KMS-11 (cell line): ENCODE results near the gene NELFA.

ENCODE experiments used
- H2AFZ ChIP-seq: fragments of 200-600 bp; sonication (generic); 2 replicates; pipeline ENCODE4 v1.6.1; 2016; ENCODE audit warnings: antibody characterized with exemption, mixed run types, low read depth
- H3K27ac ChIP-seq: fragments of 200-600 bp; sonication (generic); 2 replicates; pipeline ENCODE4 v1.6.1; 2016; ENCODE audit warnings: mild to moderate bottlenecking, mixed run types
- H3K27me3 ChIP-seq: fragments of 200-600 bp; sonication (generic); 2 replicates; pipeline ENCODE4 v1.6.1; 2017; ENCODE audit warnings: mild to moderate bottlenecking, low read depth, mixed run types, moderate library complexity; ENCODE audit not compliant: insufficient read depth
- H3K36me3 ChIP-seq: fragments of 200-600 bp; sonication (generic); 2 replicates; pipeline ENCODE4 v1.6.1; 2017; ENCODE audit warnings: mild to moderate bottlenecking, mixed run types; ENCODE audit not compliant: insufficient read depth
- H3K4me1 ChIP-seq: fragments of 200-600 bp; sonication (generic); 2 replicates; pipeline ENCODE4 v1.6.1; 2016; ENCODE audit warnings: mild to moderate bottlenecking, low read depth, mixed run types; ENCODE audit not compliant: poor library complexity, severe bottlenecking
- H3K4me2 ChIP-seq: fragments of 200-600 bp; sonication (generic); 2 replicates; pipeline ENCODE4 v1.7.0; 2016; ENCODE audit warnings: mild to moderate bottlenecking, mixed run types
- H3K4me3 ChIP-seq: fragments of 200-600 bp; sonication (generic); IDR thresholded peaks from 2 replicates; pipeline ENCODE4 v1.6.1; 2017; ENCODE audit warnings: low read depth, low read length, mixed read lengths; ENCODE audit not compliant: insufficient read depth
- H3K79me2 ChIP-seq: fragments of 200-600 bp; sonication (generic); 2 replicates; pipeline ENCODE4 v1.6.1; 2016; ENCODE audit warnings: low read depth, mixed run types; ENCODE audit not compliant: insufficient read depth
- H3K9ac ChIP-seq: fragments of 200-600 bp; sonication (generic); 2 replicates; pipeline ENCODE4 v1.6.1; 2016; ENCODE audit warnings: mild to moderate bottlenecking, mixed run types
- H4K20me1 ChIP-seq: fragments of 200-600 bp; sonication (generic); 2 replicates; pipeline ENCODE4 v1.6.1; 2016; ENCODE audit warnings: mild to moderate bottlenecking, mixed run types; ENCODE audit not compliant: insufficient read depth
- TF ChIP-seq, protein P1 (sequence below): fragments of 200-600 bp; sonication (generic); conservative IDR thresholded peaks from 2 replicates; pipeline ENCODE4 v1.6.1; 2017; ENCODE audit warnings: low read depth, mild to moderate bottlenecking, antibody characterized with exemption, low read length, moderate library complexity, mixed read lengths

Gene NELFA

DNA sequence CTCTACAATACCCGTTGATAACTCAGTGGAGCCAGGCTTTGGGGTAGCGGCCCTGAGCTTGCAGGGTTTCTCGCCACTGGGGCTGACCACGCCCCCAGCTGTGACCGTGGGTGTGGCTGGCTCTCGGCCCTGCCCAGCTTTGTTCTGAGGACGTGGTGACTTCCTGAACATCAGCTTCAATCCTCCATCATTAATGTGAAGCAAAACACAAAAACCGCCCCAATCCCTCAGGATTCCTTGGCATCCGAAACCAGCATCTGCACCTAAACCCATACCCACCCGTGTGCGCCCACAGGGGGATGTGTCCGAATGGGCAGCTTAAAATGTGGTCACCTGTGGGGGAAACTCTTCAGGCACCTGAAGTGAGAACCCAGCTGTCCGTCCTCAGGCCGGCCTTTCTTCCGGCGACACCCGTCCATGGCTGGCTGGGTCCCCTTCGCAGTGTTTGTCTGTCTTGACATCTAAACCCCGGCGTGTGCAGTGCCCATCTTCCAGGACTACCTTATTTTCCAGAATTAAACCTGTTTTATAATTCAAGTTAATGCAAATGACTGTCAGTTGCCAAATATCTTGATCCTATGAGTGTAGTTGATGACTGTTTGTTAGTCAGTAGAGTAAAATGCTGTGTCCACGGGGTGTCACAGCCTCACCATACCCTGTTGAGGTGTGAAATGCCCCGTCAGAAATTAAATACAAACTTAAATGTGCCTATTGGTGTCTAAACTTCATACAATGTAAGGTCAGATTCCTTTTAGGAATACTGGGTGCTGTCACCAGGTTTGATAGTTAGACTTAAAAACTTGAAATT lies 27.3 kb downstream of the NELFA start:
- no peaks in the 10 kb centered on the region; the same call in 1 of the 2 replicates for H3K36me3 ChIP-seq
- TF ChIP-seq, protein P1, sequence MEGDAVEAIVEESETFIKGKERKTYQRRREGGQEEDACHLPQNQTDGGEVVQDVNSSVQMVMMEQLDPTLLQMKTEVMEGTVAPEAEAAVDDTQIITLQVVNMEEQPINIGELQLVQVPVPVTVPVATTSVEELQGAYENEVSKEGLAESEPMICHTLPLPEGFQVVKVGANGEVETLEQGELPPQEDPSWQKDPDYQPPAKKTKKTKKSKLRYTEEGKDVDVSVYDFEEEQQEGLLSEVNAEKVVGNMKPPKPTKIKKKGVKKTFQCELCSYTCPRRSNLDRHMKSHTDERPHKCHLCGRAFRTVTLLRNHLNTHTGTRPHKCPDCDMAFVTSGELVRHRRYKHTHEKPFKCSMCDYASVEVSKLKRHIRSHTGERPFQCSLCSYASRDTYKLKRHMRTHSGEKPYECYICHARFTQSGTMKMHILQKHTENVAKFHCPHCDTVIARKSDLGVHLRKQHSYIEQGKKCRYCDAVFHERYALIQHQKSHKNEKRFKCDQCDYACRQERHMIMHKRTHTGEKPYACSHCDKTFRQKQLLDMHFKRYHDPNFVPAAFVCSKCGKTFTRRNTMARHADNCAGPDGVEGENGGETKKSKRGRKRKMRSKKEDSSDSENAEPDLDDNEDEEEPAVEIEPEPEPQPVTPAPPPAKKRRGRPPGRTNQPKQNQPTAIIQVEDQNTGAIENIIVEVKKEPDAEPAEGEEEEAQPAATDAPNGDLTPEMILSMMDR, result no peak

DNA sequence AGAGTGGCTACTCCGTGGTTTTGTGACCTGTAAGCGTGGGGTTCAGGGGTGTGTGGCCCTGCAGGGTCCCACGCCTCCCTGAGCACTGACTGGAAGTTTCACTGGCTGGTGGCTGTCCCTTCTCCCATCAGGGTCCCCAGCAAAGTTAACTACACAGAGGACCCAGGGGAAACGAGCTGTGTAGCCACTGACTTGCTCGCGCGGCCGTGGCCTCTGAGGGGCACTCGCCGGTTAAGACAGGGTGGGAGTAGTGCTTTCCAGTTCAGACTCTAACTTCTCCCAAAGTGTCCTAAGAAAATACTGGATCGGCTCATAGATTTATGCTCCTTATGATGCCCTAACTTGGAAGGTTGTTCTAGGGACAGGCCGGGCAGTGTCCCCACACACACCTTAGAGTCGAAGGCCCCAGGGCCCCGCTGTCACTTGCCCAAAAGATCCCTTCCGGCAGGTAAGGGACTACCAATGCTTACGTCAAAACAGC lies 28.2 kb downstream of the NELFA start:
- Histone ChIP-seq H3K27ac (no peak overlapping the region), H2AFZ (no peak overlapping the region), H3K9ac (no peak overlapping the region), H3K79me2 (no peaks in the 10 kb centered on the region), H4K20me1 (peaks cover 6% of the 10 kb centered on the region; the same call in 1 of the 2 replicates), H3K4me1 (no peaks in the 10 kb centered on the region), H3K36me3 (no peaks in the 10 kb centered on the region; the same call in 1 of the 2 replicates), H3K4me2 (no peak overlapping the region), H3K4me3 (no peak overlapping the region), H3K27me3 (no peaks in the 10 kb centered on the region)
- TF ChIP-seq, protein P1, result no peak

More for the DNA sequence above, 27.3 kb downstream of the NELFA start:
- Histone ChIP-seq H3K4me3 (no peak overlapping the region), H3K27ac (no peak overlapping the region), H3K27me3 (no peaks in the 10 kb centered on the region), H3K4me2 (no peak overlapping the region), H3K79me2 (no peaks in the 10 kb centered on the region), H3K4me1 (no peaks in the 10 kb centered on the region), H2AFZ (no peak overlapping the region), H4K20me1 (peaks cover 6% of the 10 kb centered on the region; the same call in 1 of the 2 replicates), H3K9ac (no peak overlapping the region)

DNA sequence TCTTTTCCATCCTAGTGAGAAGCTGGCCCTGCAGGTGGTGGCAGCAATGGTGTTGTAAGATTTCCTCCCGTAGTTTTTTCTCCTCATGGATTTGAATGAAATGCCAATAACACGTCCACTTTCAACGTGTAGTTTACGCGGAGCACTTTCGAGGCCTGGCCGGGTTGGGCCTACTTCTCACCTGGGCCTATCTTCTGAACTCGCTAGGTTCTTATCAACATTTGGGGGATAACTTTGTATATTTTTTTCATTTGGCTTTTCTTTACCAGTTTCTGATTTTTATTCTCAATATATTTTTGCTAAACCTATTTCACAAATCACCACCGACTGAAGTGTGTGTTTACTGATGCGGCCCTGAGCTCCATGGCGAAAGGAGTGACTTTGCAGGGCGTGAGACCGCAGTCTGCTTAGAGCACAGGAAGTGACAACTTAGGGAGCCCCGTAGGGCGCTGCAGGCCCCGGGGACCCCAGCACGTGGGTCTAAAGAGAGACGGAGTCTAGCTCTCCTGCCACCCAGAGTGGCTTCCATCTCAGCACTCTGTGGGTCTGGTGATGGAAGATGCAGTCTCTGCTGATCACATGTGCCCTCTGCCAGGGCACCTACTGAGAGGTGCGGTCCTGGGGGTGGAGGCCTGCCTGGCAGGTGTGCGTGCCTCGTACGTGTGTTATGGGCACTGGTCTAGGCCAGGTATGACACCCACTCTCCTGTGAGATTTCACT lies 29.1 kb downstream of the NELFA start:
- peaks cover 6% of the 10 kb centered on the region; the same call in 1 of the 2 replicates for H4K20me1 ChIP-seq
- H2AFZ ChIP-seq, result no peak overlapping the region
- TF ChIP-seq, protein P1, result no peak
- no peak overlapping the region for H3K4me2 ChIP-seq
- H3K79me2 ChIP-seq, result no peaks in the 10 kb centered on the region
- H3K27me3 ChIP-seq, result no peaks in the 10 kb centered on the region
- H3K4me3 ChIP-seq, result no peak overlapping the region
- H3K27ac ChIP-seq, result no peak overlapping the region
- no peaks in the 10 kb centered on the region for H3K4me1 ChIP-seq
- H3K36me3 ChIP-seq, result peaks cover 4% of the 10 kb centered on the region; the same call in 1 of the 2 replicates
- no peak overlapping the region for H3K9ac ChIP-seq

GRCh38 chr4:1978741-1979476 lies 29.9 kb downstream of the NELFA start:
- Histone ChIP-seq H3K4me1 (no peaks in the 10 kb centered on the region), H3K9ac (no peak overlapping the region), H2AFZ (no peak overlapping the region), H3K4me2 (no peak overlapping the region), H3K36me3 (peaks cover 4% of the 10 kb centered on the region; the same call in 1 of the 2 replicates), H3K27me3 (no peaks in the 10 kb centered on the region), H3K4me3 (no peak overlapping the region), H4K20me1 (peaks cover 6% of the 10 kb centered on the region; the same call in 1 of the 2 replicates), H3K27ac (no peak overlapping the region), H3K79me2 (no peaks in the 10 kb centered on the region)
- TF ChIP-seq, protein P1, result no peak
